DMS53 (cell line): Measurements from ENCODE around the gene FRMD3.

Experiments used
- DNase-seq: peaks from one replicate; lab custom pipeline; 2025; lab: John Stamatoyannopoulos, UW

Gene FRMD3

DNA sequence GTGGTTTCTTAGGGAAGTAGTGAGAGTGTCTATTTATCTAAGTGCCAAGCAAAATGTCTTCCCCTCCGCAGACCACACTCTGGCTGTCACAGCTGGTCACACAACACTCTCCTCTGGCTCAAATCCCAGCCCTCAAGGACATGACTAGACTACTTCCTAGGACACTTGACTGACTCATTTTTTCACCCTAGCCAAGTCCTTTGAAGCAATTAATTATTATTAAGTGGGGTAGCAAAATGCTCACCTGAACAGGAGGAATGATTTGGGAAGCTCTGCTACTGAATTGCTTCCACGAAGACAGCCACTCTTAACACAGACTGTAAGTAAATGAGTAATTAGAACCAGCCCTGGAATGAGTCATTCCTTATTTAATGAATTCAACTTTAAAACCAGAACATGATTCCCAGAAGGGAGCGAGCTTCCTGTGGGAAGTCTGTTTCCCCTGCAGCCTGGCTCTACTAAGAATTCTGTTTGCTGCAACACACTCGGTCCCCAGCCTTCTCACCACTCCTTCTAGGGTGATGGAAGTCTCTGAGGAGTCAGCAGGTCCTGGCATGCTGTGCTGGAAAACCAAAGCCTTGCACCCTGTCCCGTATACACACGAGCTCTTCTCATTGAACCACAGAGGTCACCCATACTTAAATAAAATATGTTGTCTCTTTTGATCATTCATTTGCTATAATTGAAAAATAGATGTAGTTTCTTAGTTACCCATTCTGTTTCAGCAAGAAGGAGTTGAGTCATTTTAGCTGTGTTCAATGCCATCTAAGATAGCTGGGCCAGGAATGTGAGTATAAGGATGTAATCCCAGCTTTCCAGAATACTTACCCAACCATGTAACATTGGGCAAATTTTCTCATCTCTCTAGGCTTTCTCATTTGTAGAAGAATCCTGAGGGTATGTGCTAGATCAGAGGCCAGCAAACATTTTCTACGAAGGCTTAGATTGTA, 256.6 kb downstream of the FRMD3 start:
- peak; percentile 71 for DNase-seq

DNA sequence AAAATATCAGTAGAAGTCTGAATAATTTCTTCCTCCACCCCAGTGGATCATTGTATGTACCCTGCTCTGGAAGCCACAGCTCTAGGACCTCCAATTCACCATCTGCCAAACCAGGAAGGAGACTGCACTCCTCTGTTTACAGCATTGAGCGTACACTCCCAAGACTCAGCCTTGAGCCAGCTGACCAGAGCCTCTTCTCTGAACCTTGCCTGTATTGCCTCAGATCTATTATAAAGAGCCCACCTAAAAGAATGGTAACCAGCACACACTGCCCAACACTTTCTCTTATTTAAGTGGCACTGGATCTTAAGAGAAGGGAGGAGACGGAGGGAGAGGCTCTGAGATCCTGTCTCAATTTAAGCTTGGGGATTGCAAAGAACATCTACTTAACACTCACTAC, 257.4 kb downstream of the FRMD3 start:
- peak; percentile 17 for DNase-seq

- DNase-seq, result peak; percentile 7
Measured at GRCh38 chr9:83280268-83280667, 257.9 kb downstream of the FRMD3 start.

- DNase-seq, result peak; percentile 77
Measured at GRCh38 chr9:83274787-83275186, 263.4 kb downstream of the FRMD3 start.

- no peak for DNase-seq
Measured at GRCh38 chr9:83271665-83272071, 266.5 kb downstream of the FRMD3 start.

DNA sequence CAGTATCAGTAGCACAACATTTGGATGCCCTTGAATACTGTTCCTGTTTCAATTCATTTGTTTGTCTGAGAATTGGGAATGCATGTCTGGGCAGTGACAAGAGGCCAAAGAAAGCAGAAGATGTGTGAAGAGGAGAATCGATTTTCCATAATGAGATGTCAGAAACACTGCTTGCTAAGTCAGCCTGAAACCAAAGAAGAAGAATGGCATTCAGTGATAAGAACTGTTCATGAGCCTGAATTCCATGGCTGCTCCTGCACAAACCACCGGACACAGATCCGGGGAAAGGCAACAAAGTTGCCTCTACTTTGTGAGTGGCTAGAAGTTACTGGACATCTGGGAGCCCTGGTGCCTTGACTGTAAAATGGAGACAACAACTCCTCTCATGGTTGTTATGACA, 268.1 kb downstream of the FRMD3 start:
- DNase-seq, result no peak

DNA sequence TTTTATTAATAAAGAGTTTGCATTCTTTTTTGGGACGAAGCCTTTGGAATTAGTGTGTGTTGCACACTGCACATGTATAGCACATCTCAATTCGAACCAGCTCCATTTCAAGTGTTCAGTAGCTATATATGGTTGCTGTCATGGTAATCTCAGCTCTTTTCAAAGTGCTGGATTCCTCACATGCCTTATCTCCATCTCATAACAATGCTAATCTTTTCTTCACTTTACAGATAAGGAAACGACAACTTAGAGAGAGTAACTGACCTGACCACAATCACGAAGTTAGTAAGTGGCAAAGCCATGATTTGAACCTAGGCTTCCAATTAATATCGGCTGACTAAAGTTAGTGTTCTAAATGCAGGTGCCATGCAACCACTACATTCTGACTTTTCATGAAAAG, 270.5 kb downstream of the FRMD3 start:
- DNase-seq, result no peak

DNA sequence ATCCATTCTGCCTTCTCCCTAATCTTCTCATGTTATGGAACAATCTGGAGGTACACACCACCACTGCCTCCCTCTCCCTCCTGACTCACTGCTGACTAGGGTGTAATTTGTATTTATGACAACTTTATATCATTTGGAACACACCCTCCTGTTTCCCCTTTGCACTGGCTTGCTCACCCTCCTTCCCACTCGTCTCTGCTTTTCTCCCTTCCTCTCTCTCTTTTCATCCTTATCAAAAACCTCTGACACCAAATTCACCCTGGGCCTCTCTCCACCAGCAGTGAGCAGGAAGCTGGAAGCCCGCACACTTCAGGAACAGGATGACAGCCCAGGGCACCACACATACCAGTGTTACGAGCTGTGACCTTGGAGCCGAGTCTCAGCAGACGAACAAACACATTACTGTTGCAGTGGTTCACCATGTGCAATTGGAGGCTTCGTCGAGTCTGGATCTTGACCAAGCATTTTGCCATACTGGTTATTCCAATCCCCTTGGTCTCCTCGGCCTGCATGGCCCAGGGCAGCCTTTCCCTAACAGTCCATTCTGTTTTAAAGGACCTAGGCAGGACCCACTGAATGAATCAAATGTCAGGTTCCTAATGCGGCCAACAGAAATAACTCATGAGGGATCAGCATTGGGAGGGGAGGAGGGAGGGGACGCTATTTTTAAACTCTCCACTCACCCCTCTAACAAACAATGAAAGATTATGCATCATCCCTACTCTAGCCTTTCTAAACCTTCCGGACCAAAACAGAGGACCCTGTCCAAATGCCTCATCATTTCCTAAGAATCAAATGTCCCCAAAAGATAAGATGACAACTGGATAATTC, 271.3 kb downstream of the FRMD3 start:
- no peak for DNase-seq

DNA sequence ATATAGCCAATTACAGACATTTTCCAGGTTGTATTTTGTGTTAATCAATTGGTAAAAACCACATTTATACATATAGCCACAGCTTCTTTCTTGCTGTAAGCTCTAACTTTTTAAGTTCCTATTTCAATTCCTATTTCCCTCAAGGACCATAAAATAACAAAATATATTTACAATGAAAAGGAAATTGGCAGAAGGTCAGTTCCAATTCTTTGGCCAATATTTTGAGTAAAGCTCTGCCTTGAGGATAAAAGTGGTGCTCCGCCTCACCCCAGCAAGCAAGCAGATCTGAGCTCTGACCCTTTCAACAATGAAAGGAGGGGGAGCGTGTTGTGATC, 271.9 kb downstream of the FRMD3 start:
- DNase-seq, result no peak

DNA sequence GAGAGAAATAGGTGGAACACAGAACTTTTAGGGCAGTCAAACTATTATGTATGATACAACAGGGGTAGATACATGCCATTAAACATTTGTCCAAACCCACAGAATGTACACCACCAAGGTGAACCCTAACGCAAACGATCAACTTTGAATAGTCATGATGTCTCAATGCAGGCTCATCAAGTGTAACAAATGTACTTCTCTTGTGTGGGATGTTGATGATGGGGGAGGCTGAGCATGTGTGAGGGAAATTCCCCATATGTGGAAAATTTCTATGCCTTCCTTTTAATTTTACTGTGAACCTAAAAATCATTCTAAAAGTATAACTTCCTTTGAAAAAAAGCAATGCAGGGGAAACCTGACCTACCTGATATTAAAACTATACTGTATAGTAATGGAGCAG, 273.9 kb downstream of the FRMD3 start:
- no peak for DNase-seq

DNA sequence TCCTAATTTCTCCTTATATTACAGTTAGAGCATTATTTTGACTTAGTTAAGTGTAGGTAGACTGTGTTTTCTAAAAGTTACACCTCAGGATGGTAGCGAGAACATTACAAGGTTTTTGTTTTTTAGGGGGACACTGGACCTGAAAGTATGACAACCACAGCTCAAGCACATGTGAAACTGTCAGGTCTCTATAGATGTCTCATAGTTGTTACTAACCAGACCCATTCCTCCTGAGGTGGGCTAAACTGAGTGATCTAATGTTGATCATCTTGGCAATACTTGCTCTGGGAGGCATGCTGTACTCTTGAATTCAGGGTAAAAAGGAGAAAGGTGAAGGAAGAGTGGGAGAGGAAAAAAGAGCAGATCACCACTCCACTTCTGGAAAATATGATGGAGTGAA, 278.6 kb downstream of the FRMD3 start:
- DNase-seq, result no peak

- DNase-seq, result no peak
Measured at GRCh38 chr9:83257937-83258891, 280.0 kb downstream of the FRMD3 start.

- DNase-seq, result no peak
Measured at GRCh38 chr9:83247732-83248131, 290.5 kb downstream of the FRMD3 start.

GRCh38 chr9:83245979-83246659, 292.1 kb downstream of the FRMD3 start:
- DNase-seq, result no peak

- peak; percentile 62 for DNase-seq
Measured at GRCh38 chr9:83242066-83242465, 296.1 kb downstream of the FRMD3 start.

GRCh38 chr9:83240671-83241070, 297.5 kb downstream of the FRMD3 start:
- no peak for DNase-seq

GRCh38 chr9:83239747-83240146, 298.5 kb downstream of the FRMD3 start:
- DNase-seq, result no peak

DNA sequence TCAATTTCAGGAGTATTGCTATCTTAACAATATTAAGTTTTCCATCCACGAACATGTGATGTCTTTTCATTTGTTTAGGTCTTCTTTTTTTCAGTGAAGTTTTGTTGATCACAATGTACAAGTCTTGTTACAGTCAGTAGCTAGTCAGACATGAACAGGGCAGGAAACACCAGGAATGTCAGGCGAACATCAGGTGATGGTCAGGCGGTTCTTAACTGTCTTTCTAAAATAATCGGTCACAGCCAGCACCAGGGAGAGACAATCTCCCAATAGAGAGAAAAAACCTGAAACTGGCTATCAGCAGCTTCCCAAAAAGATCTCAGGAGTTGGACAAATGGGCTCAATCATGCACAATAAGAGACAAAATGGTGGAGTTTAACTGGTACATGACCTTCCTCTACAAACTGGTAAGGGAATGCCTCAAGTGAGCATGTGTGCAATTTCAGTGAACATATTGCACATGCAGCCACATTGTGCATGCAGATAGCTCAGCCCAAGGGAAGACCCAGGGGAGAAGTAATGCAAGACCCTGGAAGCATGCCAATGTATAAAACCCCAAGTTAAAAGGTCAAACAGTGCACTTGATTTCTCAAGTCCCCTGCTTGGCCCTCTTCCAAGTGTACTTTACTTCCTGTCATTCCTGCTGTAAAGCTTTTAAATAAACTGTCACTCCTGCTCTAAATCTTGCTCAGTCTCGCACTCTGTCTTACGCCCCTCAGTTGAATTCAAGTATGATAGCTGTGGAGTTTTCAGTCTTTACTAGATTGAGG, 299.1 kb downstream of the FRMD3 start:
- DNase-seq, result peak; percentile 48

- DNase-seq, result no peak
Measured at GRCh38 chr9:83236029-83236696, 302.0 kb downstream of the FRMD3 start.

DNA sequence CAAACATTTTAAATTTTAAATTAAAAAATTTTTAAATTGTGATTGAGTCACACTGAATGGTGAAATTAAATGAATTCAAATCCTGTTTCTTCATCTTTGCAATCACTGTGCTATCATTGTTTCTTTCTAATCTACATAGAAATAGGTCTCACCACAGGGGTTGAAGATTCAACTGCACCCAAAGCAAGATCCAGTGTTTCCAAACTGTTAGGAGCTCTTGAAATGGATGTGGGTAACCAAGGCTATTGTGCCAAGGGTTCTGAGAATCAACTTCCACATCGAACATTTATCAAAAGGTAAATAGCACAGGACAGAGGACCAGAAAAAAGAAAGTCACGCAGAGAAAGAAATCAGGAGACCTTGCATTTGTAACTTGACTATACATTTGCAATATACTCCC, 302.7 kb downstream of the FRMD3 start:
- no peak for DNase-seq
